ENCODE results near the gene ODAD3.
"Not testable (repeated sequence)": the region's sequence is repeated elsewhere in the genome, so short reads cannot be mapped to it uniquely, and the experiment has no call there.

Gene ODAD3

DNA sequence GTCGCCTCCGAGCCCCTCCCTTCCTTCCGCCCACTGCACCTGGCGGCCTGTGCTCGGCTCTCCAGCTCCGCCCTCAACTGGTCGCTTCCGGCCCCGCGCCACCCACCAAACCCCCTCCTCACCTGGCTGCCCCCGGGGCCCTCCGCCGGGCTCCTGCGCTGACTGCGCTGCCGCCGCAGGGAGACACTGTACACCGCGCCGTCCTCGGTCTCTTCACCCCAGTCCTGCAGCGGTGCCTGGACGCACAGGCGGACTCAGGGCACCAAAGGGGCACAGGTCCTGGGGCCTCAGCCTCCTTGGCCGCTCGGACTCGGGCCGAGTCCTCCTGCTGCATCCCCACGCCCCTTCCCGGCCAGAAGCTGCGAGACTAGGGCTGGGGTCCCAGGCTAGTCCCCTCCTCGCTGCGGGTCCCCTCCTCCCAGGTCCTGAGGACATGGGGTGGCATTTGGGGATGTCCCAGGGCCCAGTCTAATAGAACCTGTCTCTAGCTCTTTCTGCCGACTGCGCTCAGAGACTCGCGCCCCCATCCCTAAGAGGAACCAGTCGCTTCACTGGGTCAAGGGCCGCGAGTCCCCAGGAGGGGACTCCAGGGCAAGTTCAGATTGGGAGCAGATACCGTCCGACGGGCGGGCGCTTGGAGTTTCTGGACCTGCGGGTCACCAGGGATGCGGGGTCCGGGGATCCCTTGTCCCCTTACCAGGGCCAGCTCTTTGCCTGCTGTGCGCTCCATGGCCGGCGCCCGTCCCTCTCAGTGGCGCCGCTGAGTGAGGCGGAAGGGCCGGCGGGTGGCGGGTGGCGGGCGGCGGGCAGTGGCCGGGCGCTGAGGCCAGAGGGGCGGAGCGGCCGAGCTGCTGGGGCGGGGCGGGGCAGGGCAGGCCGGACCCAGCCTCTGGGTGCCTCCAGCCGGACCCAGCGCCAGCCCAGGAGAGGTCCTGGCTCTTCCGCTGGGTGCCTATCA lies 16.1 kb downstream of the ODAD3 start, which contains the start of gene RGL3:
TSS of gene RGL3 (minus strand) at position 766 of the 958 bp plus-strand sequence. CDS start at position 730, 36 bp downstream.
- TF ChIP-seq, protein P1, sequence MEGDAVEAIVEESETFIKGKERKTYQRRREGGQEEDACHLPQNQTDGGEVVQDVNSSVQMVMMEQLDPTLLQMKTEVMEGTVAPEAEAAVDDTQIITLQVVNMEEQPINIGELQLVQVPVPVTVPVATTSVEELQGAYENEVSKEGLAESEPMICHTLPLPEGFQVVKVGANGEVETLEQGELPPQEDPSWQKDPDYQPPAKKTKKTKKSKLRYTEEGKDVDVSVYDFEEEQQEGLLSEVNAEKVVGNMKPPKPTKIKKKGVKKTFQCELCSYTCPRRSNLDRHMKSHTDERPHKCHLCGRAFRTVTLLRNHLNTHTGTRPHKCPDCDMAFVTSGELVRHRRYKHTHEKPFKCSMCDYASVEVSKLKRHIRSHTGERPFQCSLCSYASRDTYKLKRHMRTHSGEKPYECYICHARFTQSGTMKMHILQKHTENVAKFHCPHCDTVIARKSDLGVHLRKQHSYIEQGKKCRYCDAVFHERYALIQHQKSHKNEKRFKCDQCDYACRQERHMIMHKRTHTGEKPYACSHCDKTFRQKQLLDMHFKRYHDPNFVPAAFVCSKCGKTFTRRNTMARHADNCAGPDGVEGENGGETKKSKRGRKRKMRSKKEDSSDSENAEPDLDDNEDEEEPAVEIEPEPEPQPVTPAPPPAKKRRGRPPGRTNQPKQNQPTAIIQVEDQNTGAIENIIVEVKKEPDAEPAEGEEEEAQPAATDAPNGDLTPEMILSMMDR (conservative IDR thresholded peaks at IDR 0.05; ENCODE audit: low read length), result no peak
- peak within 1 kb of the TSS; percentile 22 for H3K4me3 ChIP-seq (ENCODE audit: low read length)
- no peak for DNase-seq (ENCODE audit: low read depth)

DNA sequence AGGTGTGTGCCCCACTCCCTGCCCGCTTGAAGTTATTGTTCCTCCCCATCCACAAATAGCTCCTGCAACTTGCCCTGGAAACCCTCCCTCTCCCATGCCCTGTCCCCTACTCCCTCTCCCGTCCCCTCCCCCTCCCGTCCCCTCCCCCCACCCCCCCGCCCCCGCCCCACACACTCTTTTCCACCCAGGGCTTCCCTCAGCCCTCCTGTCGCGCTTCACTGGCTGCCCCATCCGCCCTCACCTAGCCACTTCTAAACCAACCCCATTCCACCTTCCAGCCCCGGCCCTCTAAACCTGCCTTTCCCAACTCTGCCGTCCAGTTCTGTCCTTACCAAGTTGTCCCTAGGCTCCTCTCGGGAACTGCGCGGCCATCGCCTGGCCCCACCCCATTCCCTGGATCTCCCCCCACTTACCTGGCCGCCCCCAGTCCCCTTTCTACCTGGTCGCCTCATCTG lies 16.8 kb downstream of the ODAD3 start:
- TF ChIP-seq, protein P1 (conservative IDR thresholded peaks at IDR 0.05; ENCODE audit: low read length), result no peak
- H3K4me3 ChIP-seq (ENCODE audit: low read length), result no peak overlapping the region
- DNase-seq (ENCODE audit: low read depth), result no peak

DNA sequence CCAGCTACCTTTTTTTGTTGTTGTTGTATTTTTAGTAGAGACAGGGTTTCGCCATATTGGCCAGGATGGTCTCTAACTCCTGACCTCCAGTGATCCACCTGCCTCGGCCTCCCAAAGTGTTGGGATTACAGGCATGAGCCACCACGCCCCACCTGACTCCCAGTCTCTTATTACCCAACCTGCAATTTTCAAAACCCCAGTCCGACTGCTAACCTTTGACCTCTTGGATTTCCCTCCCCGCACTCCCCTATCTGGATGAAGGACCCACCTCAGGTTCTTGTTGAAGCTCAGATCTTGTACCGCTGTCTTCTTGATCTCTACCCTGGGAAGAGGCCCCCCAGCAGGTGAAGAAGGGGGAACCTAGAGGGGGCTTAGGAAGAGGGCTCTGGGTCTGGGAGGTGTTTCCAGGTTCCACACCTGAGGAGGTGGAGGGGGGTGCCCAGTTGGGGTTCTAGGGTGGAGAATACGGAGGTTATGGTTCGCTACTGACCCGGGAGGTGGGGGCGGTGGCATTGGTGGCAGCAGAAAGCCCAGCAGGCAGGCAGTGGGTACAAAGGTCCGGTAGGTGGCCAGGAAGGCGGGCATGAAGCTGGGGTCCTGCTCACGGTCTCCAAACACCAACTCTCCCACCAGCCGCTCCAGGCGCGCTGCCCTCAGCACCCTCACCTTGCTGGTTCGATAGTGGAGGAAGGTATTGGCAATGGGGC lies 18.4 kb downstream of the ODAD3 start:
- no peak for DNase-seq (ENCODE audit: low read depth)
- H3K4me3 ChIP-seq (ENCODE audit: low read length), result no peak overlapping the region
- TF ChIP-seq, protein P1 (conservative IDR thresholded peaks at IDR 0.05; ENCODE audit: low read length), result no peak

DNA sequence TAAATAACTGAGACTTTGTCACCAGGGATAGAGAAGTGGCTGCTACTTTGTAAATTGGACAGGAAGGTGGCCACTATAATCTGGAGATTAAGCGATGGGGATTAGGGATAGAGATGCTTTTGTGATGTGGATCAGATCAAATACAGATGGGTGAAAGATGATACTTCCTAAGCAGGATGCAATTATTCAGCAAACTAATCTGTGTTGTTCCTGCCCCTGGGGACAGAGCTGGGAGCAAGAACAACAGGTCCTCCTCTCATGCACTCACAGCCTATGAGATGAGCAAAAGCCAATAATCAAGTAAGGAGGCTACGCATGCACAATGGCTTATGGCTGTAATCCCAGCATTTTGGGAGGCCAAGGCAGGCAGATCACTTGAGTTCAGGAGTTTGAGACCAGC lies 20.4 kb downstream of the ODAD3 start:
- TF ChIP-seq, protein P1 (conservative IDR thresholded peaks at IDR 0.05; ENCODE audit: low read length), result no peak
- no peak overlapping the region for H3K4me3 ChIP-seq (ENCODE audit: low read length)
- no peak for DNase-seq (ENCODE audit: low read depth)

DNA sequence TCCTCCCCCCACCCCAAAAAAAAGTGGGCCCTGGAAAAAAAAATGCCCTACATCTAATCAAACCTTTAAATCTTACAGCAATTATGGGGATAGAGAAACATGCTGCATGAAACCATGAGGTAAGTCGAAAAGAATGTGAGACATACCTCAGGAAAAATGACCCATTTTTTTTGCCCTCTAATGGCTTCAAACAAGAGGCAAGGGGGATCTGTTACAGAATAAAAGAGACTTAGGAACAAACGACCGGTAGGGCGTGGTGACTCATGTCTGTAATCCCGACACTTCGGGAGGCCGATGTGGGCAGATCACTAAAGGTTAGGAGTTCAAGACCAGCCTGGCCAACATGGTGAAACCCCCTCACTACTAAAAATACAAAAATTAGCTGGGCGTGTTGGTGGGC lies 24.2 kb downstream of the ODAD3 start:
- H3K4me3 ChIP-seq (ENCODE audit: low read length), result no peak overlapping the region
- TF ChIP-seq, protein P1 (conservative IDR thresholded peaks at IDR 0.05; ENCODE audit: low read length), result no peak
- peak; percentile 21 for DNase-seq (ENCODE audit: low read depth)

DNA sequence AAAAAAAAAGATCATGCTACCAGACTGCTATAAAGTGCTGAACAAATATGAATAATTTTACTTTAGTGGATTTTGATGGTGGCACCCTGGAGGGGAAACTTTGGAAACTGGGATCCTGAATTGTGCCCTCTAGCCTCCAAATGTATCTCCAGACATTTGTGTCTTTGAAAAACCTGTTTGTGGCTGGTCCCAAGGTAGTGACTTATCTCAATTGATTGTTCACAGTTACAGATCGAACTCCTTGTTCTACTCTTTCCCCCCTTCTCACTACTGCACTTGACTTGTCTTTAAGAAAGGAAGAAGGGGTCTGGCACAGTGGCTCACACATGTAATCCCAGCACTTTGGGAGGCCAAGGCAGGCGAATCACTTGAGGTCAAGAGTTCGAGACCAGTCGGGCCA lies 26.3 kb downstream of the ODAD3 start:
- H3K4me3 ChIP-seq (ENCODE audit: low read length), result no peak overlapping the region
- no peak for DNase-seq (ENCODE audit: low read depth)
- TF ChIP-seq, protein P1 (conservative IDR thresholded peaks at IDR 0.05; ENCODE audit: low read length), result no peak

DNA sequence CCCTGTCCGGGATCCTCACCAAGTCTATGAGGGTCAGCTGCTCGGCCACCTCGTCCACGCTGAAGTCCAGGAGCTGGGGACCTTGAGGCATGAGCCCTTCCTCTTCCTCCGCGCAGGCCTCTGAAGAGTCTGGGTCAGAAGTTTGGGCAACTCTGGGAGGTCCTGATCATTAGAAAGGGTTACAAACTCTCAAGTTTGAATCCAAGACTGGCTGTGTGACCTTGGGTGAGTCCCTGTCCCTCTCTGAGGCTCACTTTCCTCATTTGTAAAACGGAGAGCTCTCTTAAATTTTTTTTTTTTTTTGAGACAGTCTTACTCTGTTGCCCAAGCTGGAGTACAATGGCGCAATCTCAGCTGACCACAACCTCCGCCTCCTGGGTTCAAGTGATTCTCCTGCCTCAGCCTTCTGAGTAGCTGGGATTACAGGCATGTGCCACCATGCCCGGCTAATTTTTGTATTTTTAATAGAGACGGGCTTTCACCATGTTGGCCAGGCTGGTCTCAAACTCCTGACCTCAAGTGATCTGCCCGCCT lies 28.2 kb downstream of the ODAD3 start:
- DNase-seq (ENCODE audit: low read depth); H3K4me3 ChIP-seq (ENCODE audit: low read length): not testable (repeated sequence)
